SHP77 treated with DMSO at 0.1 percent for 48 hours (cell line): ENCODE results near the gene GPR15LG.

Experiments
- DNase-seq: peaks from one replicate; lab custom pipeline; 2025; lab: John Stamatoyannopoulos, UW

Gene GPR15LG

DNA sequence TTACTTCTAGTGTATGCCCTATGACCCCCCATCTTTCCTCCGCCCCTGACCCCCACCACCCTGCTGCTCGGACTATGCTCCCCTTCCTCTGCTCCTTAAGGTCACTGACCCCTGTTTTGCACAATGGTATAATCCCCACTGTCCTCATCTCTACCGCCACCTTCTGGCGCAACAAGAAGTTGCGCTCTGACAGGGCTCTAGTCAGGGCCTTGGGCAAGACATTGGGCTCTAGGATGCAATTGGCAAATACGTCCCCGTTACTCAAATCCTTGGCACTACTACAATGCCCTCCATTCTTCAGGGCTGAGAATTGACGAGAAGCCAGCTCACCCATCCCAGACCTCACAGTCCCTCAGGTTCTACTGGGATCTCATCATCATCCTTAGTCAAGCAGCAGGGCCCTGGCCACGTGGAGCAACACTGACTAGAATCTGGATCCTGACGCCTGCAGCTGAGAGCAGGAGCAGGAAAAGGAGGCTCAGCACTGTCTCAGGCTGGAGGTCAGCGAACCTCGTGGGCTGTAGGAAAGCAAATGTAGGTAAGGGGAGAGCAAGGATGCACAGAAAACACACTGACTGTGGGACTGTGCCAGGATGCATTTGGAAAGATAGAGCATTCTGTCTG lies 41.1 kb downstream of the GPR15LG start:
- DNase-seq: no peak

DNA sequence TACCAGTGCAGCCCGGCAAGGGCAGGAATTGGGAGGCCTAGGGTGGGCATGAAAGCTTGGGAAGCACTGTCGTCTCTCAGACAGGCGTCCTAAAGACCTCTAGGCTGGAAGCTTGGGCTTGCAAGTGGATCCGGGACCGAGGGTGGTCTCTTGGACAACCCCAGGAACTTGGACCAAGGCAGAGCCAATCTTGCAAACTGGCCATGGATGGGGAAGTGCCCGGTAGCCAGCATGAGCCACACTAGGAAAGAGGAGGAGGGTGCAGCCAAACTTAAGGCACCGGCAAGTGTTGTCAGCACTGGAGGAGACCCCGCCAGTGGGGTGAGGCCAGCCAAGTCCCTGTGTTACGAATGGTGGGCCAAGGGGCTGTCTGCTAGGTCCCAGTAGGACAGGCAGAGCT lies 43.2 kb downstream of the GPR15LG start:
- no peak for DNase-seq

DNA sequence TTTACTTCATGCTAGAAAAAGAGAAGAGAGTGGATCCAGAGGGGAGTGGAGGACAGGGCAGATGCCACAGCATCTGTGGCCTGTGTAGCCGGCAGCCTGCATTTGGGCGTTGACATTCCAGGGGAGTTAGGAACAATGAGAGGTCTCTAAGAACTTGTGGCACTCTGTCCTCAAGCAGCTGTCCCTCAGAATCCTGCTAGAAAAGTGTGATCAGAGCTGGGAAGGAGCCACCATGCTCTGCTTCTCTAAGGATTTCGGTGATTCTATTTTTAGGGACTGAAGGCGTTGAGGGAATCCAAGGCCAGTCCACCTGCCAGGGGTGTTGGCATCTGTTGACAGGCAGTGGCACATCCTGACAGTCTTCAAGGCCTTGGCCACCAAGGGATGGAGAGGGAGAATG lies 44.1 kb downstream of the GPR15LG start:
- no peak for DNase-seq

DNA sequence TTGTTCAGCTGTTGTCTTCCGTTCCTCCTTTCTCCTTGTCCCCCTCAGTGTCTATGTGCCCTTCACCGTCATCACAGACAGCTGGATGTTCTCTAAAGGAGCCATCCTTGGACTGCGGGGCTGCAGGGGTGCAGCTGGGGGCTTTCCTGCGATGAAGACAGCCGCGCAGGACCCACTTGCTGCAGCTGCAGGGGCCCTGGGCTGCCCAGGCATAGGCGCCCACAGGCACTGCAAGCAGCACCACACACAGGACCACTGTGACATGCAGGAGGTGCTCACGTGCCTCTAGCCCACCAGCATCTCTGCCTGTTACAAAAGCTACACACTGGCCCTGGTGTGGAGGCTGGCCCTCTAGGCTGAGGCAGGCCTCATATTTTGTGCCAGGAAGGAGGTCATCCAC lies 48.3 kb downstream of the GPR15LG start:
- DNase-seq: no peak

GRCh38 chr10:84224411-84225028 lies 50.9 kb downstream of the GPR15LG start:
- DNase-seq: no peak

DNA sequence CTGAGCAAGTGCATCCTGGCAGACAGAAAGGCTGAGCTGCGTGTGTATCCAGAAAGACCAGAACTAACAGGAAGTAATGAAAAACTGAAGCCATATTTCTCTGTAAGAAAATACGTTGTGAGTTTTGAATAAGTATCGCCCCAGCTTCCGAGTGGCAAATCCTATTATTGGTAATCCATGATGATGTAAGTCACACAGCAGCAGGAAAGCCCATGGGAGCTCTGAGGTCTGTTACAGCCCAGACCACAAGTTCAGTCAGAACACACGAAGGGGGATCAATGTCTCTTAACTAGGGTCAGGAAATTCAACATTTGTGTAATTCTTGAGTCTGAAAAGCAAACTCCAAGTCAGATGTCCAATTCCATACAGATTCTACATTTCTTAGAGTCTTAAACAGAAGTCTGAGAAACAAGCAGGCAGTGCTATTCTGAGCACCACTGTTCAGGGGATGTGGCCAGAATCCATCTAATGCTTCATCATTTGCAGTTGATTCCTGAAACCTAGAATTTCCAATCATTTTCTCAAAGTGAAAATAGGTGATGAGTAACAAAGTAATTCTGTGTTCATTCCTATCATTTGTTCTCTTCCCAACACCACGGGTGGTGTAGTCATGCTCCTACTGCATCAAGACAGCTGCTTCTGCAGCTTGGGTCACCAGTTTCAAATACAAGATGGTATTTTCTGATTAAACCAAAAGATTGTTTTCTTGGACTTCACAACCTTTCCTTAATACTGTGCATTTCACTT lies 52.0 kb downstream of the GPR15LG start, which contains the start of gene LRIT2:
Gene LRIT2, minus strand, starts transcription at position 118 of the 747 bp plus-strand sequence. Its CDS starts 24 bp downstream, at position 94.
- DNase-seq: no peak

DNA sequence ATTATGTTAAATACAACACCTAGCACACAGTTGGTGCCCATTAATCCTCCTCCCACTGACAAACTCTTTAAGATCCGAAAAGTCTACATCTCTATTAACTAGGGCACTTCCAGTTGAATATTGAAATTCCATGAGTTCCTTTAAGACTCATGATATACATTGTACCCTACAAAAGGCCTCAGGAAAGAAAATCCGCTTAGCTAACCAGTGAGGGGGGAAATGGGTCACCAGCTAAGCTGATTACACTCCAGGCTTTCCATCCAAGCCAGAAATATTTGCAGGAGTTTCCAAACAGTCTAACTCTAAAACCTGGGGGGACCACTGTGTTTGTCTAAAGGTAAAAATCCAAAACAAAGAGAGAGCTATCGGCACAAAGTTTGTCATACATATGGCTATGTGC lies 53.0 kb downstream of the GPR15LG start:
- no peak for DNase-seq

DNA sequence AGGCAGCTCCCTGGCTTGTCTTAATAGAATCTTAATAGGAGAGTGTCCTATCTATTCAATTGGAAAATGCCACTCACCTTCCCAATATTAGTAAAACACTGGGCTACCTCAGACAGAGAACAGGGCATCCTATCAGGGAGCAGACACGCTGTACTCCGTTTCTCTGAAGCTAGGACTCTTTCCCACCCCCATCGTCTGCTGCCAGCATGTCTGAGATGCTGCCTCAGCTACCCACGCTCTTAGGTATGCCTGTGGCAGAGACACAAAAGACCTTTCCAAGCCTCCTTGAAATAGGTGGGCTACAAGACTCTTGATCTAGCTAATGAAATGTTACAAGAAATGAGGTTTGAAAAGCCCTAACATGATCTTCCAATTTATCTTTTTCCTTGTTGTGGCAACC lies 54.2 kb downstream of the GPR15LG start:
- no peak for DNase-seq

GRCh38 chr10:84230359-84230758 lies 56.8 kb downstream of the GPR15LG start:
- DNase-seq: no peak

GRCh38 chr10:84232376-84232775 lies 58.8 kb downstream of the GPR15LG start:
- DNase-seq: no peak

- no peak for DNase-seq
Observed at GRCh38 chr10:84233940-84234339, 60.3 kb downstream of the GPR15LG start.

DNA sequence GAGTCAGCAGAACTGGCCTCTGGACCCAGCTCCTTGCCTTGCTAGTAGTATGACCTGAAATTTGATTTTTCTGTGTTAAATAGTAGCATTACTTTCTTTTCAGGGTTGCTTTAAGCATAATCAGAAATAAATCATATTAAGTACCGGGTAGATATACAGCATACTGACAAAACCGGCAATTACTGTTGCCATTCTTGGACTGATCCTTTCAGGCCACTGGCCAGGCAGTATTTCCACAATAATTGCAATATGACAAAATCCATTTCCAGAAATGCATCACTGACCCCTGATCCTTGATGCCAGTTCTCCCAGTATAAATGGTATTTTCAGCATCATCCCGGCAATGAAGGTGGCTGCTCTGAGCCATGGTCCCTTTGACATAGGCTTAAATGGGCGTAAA lies 60.9 kb downstream of the GPR15LG start:
- DNase-seq: no peak
